Parathyroid adenoma (tissue), 2 donors: ENCODE results near the gene GIPC3.
A peak's percentile ranks its signal among the peaks of the same experiment; 100 is the strongest.

Source experiments
- H2AFZ ChIP-seq: fragments of 300-600 bp; sonication (generic); one replicate; pipeline ENCODE4 v1.7.0; 2017; ENCODE audit warnings: antibody characterized with exemption, mild to moderate bottlenecking
- H3K27ac ChIP-seq: fragments of 300-600 bp; sonication (generic); one replicate; pipeline ENCODE4 v1.7.0; 2017
- H3K27me3 ChIP-seq: fragments of 300-600 bp; sonication (generic); one replicate; pipeline ENCODE4 v1.7.0; 2017; ENCODE audit warnings: low read length; ENCODE audit not compliant: control insufficient read depth, insufficient read depth
- H3K36me3 ChIP-seq: fragments of 300-600 bp; sonication (generic); one replicate; pipeline ENCODE4 v1.7.0; 2017; ENCODE audit warnings: low read length; ENCODE audit not compliant: control insufficient read depth, insufficient read depth
- H3K4me1 ChIP-seq: fragments of 300-600 bp; sonication (generic); one replicate; pipeline ENCODE4 v1.7.0; 2017; ENCODE audit warnings: control low read depth
- H3K4me2 ChIP-seq: fragments of 300-600 bp; sonication (generic); one replicate; pipeline ENCODE4 v1.7.0; 2017; ENCODE audit warnings: low read length
- H3K4me3 ChIP-seq: fragments of 300-600 bp; sonication (generic); one replicate; pipeline ENCODE4 v1.7.0; 2017; ENCODE audit warnings: low read depth, low read length
- H3K79me2 ChIP-seq: fragments of 300-600 bp; sonication (generic); one replicate; pipeline ENCODE4 v1.7.0; 2017; ENCODE audit warnings: control low read depth
- H3K9ac ChIP-seq: fragments of 300-600 bp; sonication (generic); one replicate; pipeline ENCODE4 v1.7.0; 2017; ENCODE audit warnings: mild to moderate bottlenecking
- H3K9me3 ChIP-seq: fragments of 300-600 bp; sonication (generic); one replicate; pipeline ENCODE4 v1.7.0; 2017; ENCODE audit warnings: low read length; ENCODE audit not compliant: control insufficient read depth
- TF ChIP-seq, protein P1 (sequence below): fragments of 300-600 bp; sonication (generic); IDR thresholded peaks from one replicate; pipeline ENCODE4 v1.7.0; 2017; ENCODE audit warnings: antibody characterized with exemption, mild to moderate bottlenecking
- donor health status: primary hyperparathyroidism.

Gene GIPC3

DNA sequence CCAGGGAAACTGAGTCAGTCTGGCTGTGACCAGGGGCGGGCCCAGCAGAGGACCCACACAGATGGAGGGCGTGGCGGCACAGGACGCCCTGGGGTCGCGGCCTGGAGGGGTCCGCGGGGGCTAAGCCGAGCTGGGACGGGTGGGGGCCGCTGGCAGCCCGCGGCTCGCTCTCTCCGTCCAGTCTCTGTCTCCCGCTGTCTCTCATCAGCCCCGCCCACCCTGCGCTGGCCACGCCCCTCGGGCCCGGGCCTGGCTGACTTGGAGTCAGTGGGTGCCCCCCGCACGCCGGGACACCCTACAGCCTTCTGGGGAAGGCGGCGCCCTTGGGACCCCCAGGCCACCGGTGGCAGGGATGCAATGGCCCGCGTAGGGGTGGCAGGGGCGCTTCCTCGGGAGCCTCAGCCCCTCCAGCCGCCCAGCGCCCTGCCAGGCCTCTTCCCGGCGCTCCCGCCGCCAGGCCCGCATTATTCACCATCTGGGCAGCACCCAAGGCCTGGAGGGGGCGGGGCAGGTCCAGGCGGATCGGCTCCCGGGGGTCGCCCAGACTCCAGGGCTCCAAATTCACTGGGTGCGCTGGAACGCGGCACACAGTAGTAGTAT is 21.5 kb downstream of the GIPC3 start, which contains the start of gene TBXA2R:
Gene TBXA2R (minus strand): TSS at position 186 of the 600 bp plus-strand sequence. CDS start 6,241 bp downstream, outside the sequence.
- Histone ChIP-seq H2AFZ (peak within 1 kb of the TSS; percentile 82), H3K79me2 (no peaks in the 10 kb centered on the region), H3K4me2 (peak within 1 kb of the TSS; percentile 88), H3K4me1 (peaks cover 5% of the 10 kb centered on the region), H3K27ac (peak within 1 kb of the TSS; percentile 38), H3K9ac (peak within 1 kb of the TSS; percentile 38), H3K4me3 (peak within 1 kb of the TSS; percentile 68), H3K36me3 (no peaks in the 10 kb centered on the region), H3K9me3 (no peaks in the 10 kb centered on the region), H3K27me3 (no peaks in the 10 kb centered on the region)
- TF ChIP-seq, protein P1, sequence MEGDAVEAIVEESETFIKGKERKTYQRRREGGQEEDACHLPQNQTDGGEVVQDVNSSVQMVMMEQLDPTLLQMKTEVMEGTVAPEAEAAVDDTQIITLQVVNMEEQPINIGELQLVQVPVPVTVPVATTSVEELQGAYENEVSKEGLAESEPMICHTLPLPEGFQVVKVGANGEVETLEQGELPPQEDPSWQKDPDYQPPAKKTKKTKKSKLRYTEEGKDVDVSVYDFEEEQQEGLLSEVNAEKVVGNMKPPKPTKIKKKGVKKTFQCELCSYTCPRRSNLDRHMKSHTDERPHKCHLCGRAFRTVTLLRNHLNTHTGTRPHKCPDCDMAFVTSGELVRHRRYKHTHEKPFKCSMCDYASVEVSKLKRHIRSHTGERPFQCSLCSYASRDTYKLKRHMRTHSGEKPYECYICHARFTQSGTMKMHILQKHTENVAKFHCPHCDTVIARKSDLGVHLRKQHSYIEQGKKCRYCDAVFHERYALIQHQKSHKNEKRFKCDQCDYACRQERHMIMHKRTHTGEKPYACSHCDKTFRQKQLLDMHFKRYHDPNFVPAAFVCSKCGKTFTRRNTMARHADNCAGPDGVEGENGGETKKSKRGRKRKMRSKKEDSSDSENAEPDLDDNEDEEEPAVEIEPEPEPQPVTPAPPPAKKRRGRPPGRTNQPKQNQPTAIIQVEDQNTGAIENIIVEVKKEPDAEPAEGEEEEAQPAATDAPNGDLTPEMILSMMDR = no peak

DNA sequence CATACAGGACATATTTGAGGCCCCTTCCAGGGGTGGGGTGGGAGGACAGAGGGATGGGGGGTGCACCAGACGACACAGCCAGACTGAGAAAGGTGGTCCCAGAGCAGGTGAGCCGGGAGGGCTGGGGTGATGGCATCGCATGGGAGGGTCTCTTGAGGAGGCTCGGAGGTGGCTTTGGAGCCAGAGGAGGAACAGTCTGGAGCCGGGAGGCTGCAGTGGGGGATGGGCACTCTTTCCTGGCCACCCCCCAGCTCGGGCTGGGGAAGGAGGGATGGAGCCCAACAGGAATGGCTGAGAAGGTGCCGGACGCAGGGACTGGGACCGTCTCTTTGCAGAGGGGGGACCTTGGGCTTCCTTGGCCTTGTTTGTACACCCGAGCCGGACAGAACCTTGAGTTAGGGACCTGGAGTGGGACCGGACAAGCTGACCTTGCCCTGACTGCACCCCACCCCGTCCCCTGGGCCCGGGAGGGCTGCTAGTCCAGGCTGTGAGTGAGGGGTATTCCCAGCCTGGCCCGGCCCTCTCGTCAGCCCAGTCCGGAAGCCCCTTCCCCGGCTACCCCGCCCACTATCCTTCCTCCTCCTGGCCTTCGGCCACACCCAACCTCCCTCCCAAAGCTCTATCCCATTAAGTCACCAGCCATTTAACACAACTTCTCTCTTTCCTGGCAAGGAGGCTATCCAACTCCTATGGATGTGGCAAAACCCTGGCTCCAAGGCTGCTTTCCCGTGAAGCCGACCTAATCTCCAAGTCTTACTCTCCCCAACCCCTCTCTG is 22.2 kb downstream of the GIPC3 start:
- Histone ChIP-seq H3K9me3 (no peaks in the 10 kb centered on the region), H3K36me3 (no peaks in the 10 kb centered on the region), H3K79me2 (no peaks in the 10 kb centered on the region), H3K27me3 (no peaks in the 10 kb centered on the region), H3K4me2 (peak overlapping the region; percentile 88), H3K4me1 (peaks cover 5% of the 10 kb centered on the region), H3K27ac (peak overlapping the region; percentile 75), H3K4me3 (peak overlapping the region; percentile 68), H2AFZ (peak overlapping the region; percentile 82), H3K9ac (peak overlapping the region; percentile 38)
- TF ChIP-seq, protein P1 = no peak

DNA sequence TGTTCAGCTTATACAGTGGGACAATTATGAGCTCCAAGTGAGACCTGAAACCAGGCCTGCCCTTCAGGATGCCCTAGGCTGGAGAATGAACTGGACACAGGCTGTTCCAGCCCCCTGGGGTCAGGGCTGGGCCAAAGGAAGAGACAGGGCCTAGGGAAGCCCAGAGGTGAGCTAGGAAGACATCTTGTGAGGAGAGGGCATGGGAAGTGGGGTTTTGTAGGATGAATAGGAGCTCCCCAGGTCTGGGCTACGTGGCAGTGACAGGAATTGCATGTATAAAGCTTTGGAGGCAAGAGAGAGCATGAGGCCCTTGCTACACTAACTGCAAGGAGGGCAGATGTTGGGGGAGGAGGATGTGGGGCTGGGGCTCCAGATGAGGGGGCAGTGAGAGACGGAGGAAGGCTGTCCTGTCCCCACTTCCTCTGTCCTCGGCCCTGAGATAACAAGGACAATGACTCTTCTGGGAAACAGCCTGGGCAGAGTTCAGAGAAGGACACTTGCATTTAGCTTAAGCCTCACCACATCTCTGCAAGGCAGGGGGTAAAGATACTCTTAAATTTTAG is 22.9 kb downstream of the GIPC3 start:
- H3K4me3 ChIP-seq = peak overlapping the region; percentile 68
- no peaks in the 10 kb centered on the region for H3K9me3 ChIP-seq
- H3K4me1 ChIP-seq = peaks cover 5% of the 10 kb centered on the region
- H3K79me2 ChIP-seq = no peaks in the 10 kb centered on the region
- peak overlapping the region; percentile 88 for H3K4me2 ChIP-seq
- H3K9ac ChIP-seq = no peak overlapping the region
- H3K27me3 ChIP-seq = no peaks in the 10 kb centered on the region
- no peak overlapping the region for H2AFZ ChIP-seq
- TF ChIP-seq, protein P1 = no peak
- H3K36me3 ChIP-seq = no peaks in the 10 kb centered on the region
- H3K27ac ChIP-seq = peak overlapping the region; percentile 75

DNA sequence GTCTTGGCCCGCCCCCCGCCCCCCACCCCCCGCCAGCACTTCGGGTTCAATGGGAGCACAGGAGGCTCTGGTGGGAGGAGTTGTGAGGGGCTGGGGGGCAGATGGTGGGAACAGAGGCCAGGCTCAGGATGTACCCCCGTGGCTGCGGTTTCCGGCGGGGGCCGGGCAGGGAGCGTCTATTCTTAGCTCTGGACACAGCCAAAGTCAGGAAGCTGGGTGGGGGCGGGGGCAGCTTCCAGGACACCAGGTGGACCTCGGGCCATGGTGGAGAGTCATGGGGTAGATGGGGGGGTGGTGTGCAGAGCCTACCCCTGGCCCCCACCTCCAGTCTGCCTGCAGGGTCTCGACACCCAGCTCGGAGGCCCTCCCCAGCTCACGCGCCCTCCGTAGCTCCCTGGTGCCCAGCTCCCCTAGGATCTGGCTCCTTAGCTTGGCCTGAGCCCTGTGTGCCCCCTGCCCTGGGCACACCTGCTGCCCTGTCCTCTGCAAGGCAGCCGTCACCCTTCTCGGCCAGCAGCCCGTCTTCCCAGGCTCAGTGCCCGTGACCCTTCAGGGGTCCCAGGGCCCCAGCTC is 23.6 kb downstream of the GIPC3 start:
- no peaks in the 10 kb centered on the region for H3K9me3 ChIP-seq
- TF ChIP-seq, protein P1 = no peak
- H3K4me1 ChIP-seq = peaks cover 5% of the 10 kb centered on the region
- no peak overlapping the region for H2AFZ ChIP-seq
- no peak overlapping the region for H3K4me3 ChIP-seq
- no peaks in the 10 kb centered on the region for H3K27me3 ChIP-seq
- no peak overlapping the region for H3K9ac ChIP-seq
- H3K36me3 ChIP-seq = no peaks in the 10 kb centered on the region
- no peaks in the 10 kb centered on the region for H3K79me2 ChIP-seq
- peak overlapping the region; percentile 59 for H3K27ac ChIP-seq
- no peak overlapping the region for H3K4me2 ChIP-seq
